Hepatocyte (in vitro differentiated cells): Measurements from ENCODE around the gene KIAA1671. TPM values are rescaled to one million over a fixed set of nuclear protein-coding genes. Genes with fewer than 3 reads are reported as not detected.

Source experiments
- DNase-seq: peaks from one replicate; pipeline ENCODE4 v3.0.0-alpha.2; 2016; ENCODE audit warnings: low spot score
- H2AFZ ChIP-seq: fragments of 200-600 bp; sonication (generic); 2 replicates; pipeline ENCODE4 v1.6.0; 2016; ENCODE audit warnings: antibody characterized with exemption, mild to moderate bottlenecking
- H3K27ac ChIP-seq: fragments of 200-600 bp; sonication (generic); 2 replicates; pipeline ENCODE4 v1.5.1; 2016; ENCODE audit warnings: mild to moderate bottlenecking
- H3K27me3 ChIP-seq: fragments of 200-600 bp; sonication (generic); 2 replicates; pipeline ENCODE4 v1.6.1; 2016
- H3K36me3 ChIP-seq: fragments of 200-600 bp; sonication (generic); replicated peaks from 2 replicates; pipeline ENCODE4 v1.5.1; 2016; ENCODE audit warnings: low read depth; ENCODE audit not compliant: insufficient read depth
- H3K4me1 ChIP-seq: fragments of 200-600 bp; sonication (generic); 2 replicates; pipeline ENCODE4 v1.5.1; 2016; ENCODE audit warnings: mild to moderate bottlenecking, moderate library complexity; ENCODE audit not compliant: insufficient read depth
- H3K4me2 ChIP-seq: fragments of 200-600 bp; sonication (generic); 2 replicates; pipeline ENCODE4 v1.6.0; 2016
- H3K4me3 ChIP-seq: fragments of 200-600 bp; sonication (generic); 2 replicates; pipeline ENCODE4 v1.5.1; 2016; ENCODE audit warnings: mild to moderate bottlenecking
- H3K79me2 ChIP-seq: fragments of 200-600 bp; sonication (generic); 2 replicates; pipeline ENCODE4 v1.6.0; 2017; ENCODE audit warnings: mild to moderate bottlenecking
- H3K9me2 ChIP-seq: fragments of 200-600 bp; sonication (generic); replicated peaks from 2 replicates; pipeline ENCODE4 v1.6.0; 2017; ENCODE audit warnings: mild to moderate bottlenecking; ENCODE audit not compliant: insufficient read depth
- H3K9me3 ChIP-seq: fragments of 200-600 bp; sonication (generic); 2 replicates; pipeline ENCODE4 v1.5.1; 2016; ENCODE audit warnings: low read depth, mild to moderate bottlenecking
- H4K20me1 ChIP-seq: fragments of 200-600 bp; sonication (generic); 2 replicates; pipeline ENCODE4 v1.6.0; 2016; ENCODE audit warnings: mild to moderate bottlenecking; ENCODE audit not compliant: insufficient read depth, poor library complexity, severe bottlenecking
- EZH2 ChIP-seq: fragments of 200-600 bp; sonication (generic); IDR thresholded peaks from 2 replicates; pipeline ENCODE4 v1.6.1; 2016; ENCODE audit warnings: antibody characterized with exemption, mild to moderate bottlenecking, borderline replicate concordance
- EZH2phosphoT487 ChIP-seq: fragments of 200-600 bp; sonication (generic); IDR thresholded peaks from one replicate; pipeline ENCODE4 v1.6.1; 2018; ENCODE audit warnings: antibody characterized with exemption, mild to moderate bottlenecking, low read depth, moderate library complexity; ENCODE audit not compliant: unreplicated experiment, severe bottlenecking
- WGBS: methylation state at CpG from one replicate; pipeline ENCODE4 v1.1.6; 2016; ENCODE audit warnings: low lambda C conversion rate; ENCODE audit errors: missing lambda C conversion rate; 5-methylcytosine and 5-hydroxymethylcytosine counted together
- polyA plus RNA-seq: library from polyadenylated mRNA; unstranded; fragments of >200 nt; fragmentation: Nextera tagmentation; extraction: Ambion mirVana; gene quantifications from 2 replicates; pipeline ENCODE4 v1.2.1, GENCODE V29; 2016
- total RNA-seq: library from RNA; depleted of rRNA; stranded (reverse); fragments of >200 nt; gene quantifications from 2 replicates; pipeline ENCODE4 v1.2.3, GENCODE V29; 2014
- TF ChIP-seq, protein P1 (sequence below): fragments of 200-600 bp; sonication (generic); IDR thresholded peaks from 2 replicates; pipeline ENCODE4 v1.5.1; 2016; ENCODE audit warnings: antibody characterized with exemption, mild to moderate bottlenecking; ENCODE audit not compliant: poor library complexity

The KIAA1671 gene
- total and polyA plus RNA-seq, 2 experiments from 2014 or later: 8.1 to 26.5 TPM

- Histone ChIP-seq H3K4me3 (no peak overlapping the region), H3K9me2 (no peaks in the 10 kb centered on the region), H3K9me3 (no peaks in the 10 kb centered on the region), H3K4me2 (no peak overlapping the region), H2AFZ (no peak overlapping the region), H3K27me3 (no peaks in the 10 kb centered on the region), H3K36me3 (no peaks in the 10 kb centered on the region), H3K4me1 (peaks cover 17% of the 10 kb centered on the region), H3K79me2 (peaks cover 69% of the 10 kb centered on the region), H4K20me1 (no peaks in the 10 kb centered on the region), H3K27ac (peak overlapping the region; percentile 68)
- DNase-seq: no peak
- TF ChIP-seq, protein P1, sequence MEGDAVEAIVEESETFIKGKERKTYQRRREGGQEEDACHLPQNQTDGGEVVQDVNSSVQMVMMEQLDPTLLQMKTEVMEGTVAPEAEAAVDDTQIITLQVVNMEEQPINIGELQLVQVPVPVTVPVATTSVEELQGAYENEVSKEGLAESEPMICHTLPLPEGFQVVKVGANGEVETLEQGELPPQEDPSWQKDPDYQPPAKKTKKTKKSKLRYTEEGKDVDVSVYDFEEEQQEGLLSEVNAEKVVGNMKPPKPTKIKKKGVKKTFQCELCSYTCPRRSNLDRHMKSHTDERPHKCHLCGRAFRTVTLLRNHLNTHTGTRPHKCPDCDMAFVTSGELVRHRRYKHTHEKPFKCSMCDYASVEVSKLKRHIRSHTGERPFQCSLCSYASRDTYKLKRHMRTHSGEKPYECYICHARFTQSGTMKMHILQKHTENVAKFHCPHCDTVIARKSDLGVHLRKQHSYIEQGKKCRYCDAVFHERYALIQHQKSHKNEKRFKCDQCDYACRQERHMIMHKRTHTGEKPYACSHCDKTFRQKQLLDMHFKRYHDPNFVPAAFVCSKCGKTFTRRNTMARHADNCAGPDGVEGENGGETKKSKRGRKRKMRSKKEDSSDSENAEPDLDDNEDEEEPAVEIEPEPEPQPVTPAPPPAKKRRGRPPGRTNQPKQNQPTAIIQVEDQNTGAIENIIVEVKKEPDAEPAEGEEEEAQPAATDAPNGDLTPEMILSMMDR: no peak
- TF ChIP-seq EZH2 (no peak), EZH2phosphoT487 (no peak)
- 90% methylated on average over 1 of the region's 1 CpG for WGBS
Observed at GRCh38 chr22:24978308-24978707, 25.8 kb downstream of the KIAA1671 start.

DNA sequence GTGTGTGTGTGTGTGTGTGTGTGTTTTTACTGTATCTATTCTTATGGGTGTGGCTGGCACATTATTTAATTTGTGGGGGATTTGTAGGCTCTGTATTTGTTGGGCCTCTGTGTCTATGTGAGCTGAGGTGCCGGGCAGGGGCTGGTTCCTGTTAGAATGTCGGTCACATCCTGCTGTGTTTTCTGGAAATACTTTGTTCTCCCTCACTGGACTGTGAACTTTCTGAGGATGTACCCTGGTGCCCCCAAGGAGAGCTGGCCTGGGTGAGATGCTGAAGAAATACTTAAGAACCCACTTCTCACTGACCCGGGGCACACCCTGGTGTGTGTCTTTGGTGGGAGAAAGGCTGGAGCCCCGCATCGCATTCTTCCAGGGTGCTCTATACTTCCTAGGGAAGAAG is 28.6 kb downstream of the KIAA1671 start:
- TF ChIP-seq EZH2phosphoT487: no peak
- TF ChIP-seq, protein P1: no peak
- no peak for TF ChIP-seq EZH2
- H3K27me3 ChIP-seq: no peaks in the 10 kb centered on the region
- H2AFZ ChIP-seq: no peak overlapping the region
- no peaks in the 10 kb centered on the region for H4K20me1 ChIP-seq
- H3K9me3 ChIP-seq: no peaks in the 10 kb centered on the region
- peaks cover 72% of the 10 kb centered on the region for H3K79me2 ChIP-seq
- 86% methylated on average over 5 of the region's 5 CpGs for WGBS
- no peaks in the 10 kb centered on the region for H3K36me3 ChIP-seq
- H3K9me2 ChIP-seq: no peaks in the 10 kb centered on the region
- no peak overlapping the region for H3K27ac ChIP-seq
- DNase-seq: no peak
- no peak overlapping the region for H3K4me2 ChIP-seq
- peaks cover 17% of the 10 kb centered on the region for H3K4me1 ChIP-seq
- no peak overlapping the region for H3K4me3 ChIP-seq

DNA sequence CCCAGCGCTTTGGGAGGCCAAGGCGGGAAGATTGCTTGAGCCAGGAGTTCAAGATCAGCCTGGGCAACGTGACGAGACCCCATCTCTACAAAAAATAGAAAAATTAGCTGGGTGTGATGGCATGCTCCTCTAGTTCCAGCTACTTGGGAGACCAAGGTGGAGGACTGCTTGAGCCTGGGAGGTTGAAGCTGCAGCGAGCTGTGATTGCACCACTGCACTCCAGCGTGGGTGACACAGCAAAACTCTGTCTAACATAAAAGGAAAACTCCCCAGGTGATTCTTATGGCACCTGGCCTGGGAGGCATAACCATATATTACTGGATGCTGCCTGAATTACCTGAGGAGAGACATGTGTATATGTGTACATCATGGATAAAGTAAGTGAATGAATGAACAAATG is 29.1 kb downstream of the KIAA1671 start:
- Histone ChIP-seq H3K36me3 (no peaks in the 10 kb centered on the region), H3K27ac (no peak overlapping the region), H3K4me3 (no peak overlapping the region), H3K9me2 (no peaks in the 10 kb centered on the region), H3K9me3 (no peaks in the 10 kb centered on the region), H3K79me2 (peaks cover 70% of the 10 kb centered on the region), H2AFZ (no peak overlapping the region), H3K27me3 (no peaks in the 10 kb centered on the region), H4K20me1 (no peaks in the 10 kb centered on the region), H3K4me2 (no peak overlapping the region), H3K4me1 (peaks cover 12% of the 10 kb centered on the region)
- no peak for TF ChIP-seq EZH2
- TF ChIP-seq EZH2phosphoT487: no peak
- TF ChIP-seq, protein P1: no peak
- DNase-seq: no peak
- WGBS: 89% methylated on average over 6 of the region's 6 CpGs
